Peyer's patch (tissue), 4 donors: Measurements from ENCODE around the gene TAB3. TPM values are rescaled to one million over a fixed set of nuclear protein-coding genes. Genes with fewer than 3 reads are reported as not detected.

Source experiments
- DNase-seq, 3 donors: peaks; one replicate each; pipeline ENCODE4 v3.0.0-alpha.2; 2017 to 2019
- H3K27ac ChIP-seq, 4 donors: fragments of 200-600 bp; sonication (generic); one replicate each; pipeline ENCODE4 v1.5.1; 2016 to 2019
- H3K27me3 ChIP-seq, 2 donors: fragments of 200-600 bp; sonication (generic); one replicate each; pipeline ENCODE4 v1.5.1; 2019
- H3K36me3 ChIP-seq, 3 donors: fragments of 200-600 bp; sonication (generic); one replicate each; pipeline ENCODE4 v1.5.1; 2016 to 2019
- H3K4me1 ChIP-seq, 4 donors: fragments of 200-600 bp; sonication (generic); one replicate each; pipeline ENCODE4 v1.5.1; 2016 to 2019
- H3K4me3 ChIP-seq, 4 donors: fragments of 200-600 bp; sonication (generic); 1 replicate in 3 of 4; 2 replicates in 1 of 4; pipeline ENCODE4 v1.5.1; 2016 to 2019; ENCODE audit warnings: mild to moderate bottlenecking in 1 of 4
- H3K9me3 ChIP-seq, 4 donors: fragments of 200-600 bp; sonication (generic); one replicate each; pipeline ENCODE4 v1.5.1; 2016 to 2019; ENCODE audit warnings: mild to moderate bottlenecking in 1 of 4
- POLR2A ChIP-seq, 2 donors: fragments of 450-650 bp; IDR thresholded peaks; one replicate each; pipeline ENCODE4 v1.5.1; 2017; ENCODE audit warnings: antibody characterized with exemption in 2 of 2, mild to moderate bottlenecking in 2 of 2, moderate library complexity in 2 of 2
- total RNA-seq, 4 donors: library from RNA; depleted of rRNA; stranded (reverse); fragments of >200 nt; gene quantifications; one replicate each; pipeline ENCODE4 v1.1.0, GENCODE V29; 2016
- TF ChIP-seq, protein P1 (sequence below), 6 experiments: fragments of 450-650 bp in 4 of 6; fragments of 200-600 bp in 2 of 6; sonication (generic) in 1 of 6; IDR thresholded peaks; one replicate each; pipeline ENCODE4 v1.5.1; 2017 to 2019; ENCODE audit warnings: antibody characterized with exemption in 6 of 6, mild to moderate bottlenecking in 3 of 6, moderate library complexity in 1 of 6

Gene TAB3
- total RNA-seq, 4 donors from 2014 or later: 26.1 to 34.7 (median 27.0) TPM

DNA sequence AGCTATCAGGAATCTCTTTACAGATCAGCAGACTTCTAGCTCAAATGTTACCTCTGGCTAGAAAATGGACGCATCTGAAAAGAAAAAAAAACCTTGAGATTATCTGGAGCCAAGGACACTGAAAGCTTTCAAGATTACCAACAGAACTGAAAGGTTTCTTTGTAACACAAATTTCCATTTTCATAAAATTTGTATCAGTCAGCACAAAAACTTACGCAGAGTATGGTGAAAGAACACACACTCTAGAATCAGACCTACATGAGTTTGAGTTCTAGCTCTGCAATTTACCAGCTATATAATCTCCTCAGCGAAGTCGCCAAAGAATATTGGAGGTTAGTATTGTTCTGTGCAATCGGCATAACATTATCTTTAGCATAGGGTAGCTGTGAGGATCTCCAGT is 1.8 kb downstream of the TAB3 start:
- no peak for DNase-seq
- Histone ChIP-seq H3K9me3 (no peaks in the 10 kb centered on the region), H3K4me3 (no peak overlapping the region), H3K27ac (no peak overlapping the region), H3K36me3 (no peaks in the 10 kb centered on the region), H3K4me1 (peaks cover 0 to 10% (median 0%) of the 10 kb centered on the region in 4 donors), H3K27me3 (no peaks in the 10 kb centered on the region)
- TF ChIP-seq, protein P1, sequence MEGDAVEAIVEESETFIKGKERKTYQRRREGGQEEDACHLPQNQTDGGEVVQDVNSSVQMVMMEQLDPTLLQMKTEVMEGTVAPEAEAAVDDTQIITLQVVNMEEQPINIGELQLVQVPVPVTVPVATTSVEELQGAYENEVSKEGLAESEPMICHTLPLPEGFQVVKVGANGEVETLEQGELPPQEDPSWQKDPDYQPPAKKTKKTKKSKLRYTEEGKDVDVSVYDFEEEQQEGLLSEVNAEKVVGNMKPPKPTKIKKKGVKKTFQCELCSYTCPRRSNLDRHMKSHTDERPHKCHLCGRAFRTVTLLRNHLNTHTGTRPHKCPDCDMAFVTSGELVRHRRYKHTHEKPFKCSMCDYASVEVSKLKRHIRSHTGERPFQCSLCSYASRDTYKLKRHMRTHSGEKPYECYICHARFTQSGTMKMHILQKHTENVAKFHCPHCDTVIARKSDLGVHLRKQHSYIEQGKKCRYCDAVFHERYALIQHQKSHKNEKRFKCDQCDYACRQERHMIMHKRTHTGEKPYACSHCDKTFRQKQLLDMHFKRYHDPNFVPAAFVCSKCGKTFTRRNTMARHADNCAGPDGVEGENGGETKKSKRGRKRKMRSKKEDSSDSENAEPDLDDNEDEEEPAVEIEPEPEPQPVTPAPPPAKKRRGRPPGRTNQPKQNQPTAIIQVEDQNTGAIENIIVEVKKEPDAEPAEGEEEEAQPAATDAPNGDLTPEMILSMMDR (IDR thresholded peaks at IDR 0.05): no peak
- no peak for TF ChIP-seq POLR2A (IDR thresholded peaks at IDR 0.05)

DNA sequence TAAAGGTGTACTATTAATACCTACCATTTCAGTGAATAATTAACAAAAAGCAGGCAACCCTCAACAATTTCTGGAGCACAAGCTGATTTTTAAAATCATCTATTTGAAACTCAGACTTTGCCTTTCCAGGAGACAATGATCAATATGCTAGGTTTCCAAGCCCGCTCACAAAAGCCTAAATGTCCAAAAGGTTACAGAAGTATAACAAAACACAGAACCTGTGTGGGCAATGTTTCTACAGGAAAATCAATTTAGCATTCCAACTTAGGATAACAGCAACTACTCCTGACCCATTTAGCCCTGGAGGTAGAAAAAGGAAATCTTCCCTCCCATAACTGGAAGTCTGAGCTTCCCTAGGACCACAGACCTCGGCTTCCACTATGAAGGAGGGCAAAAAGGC is 3.9 kb downstream of the TAB3 start:
- H3K27ac ChIP-seq: no peak overlapping the region
- H3K36me3 ChIP-seq: no peaks in the 10 kb centered on the region
- no peak for TF ChIP-seq POLR2A (IDR thresholded peaks at IDR 0.05)
- TF ChIP-seq, protein P1 (IDR thresholded peaks at IDR 0.05): no peak
- H3K4me1 ChIP-seq: peaks cover 0 to 10% (median 0%) of the 10 kb centered on the region in 4 donors
- no peaks in the 10 kb centered on the region for H3K9me3 ChIP-seq
- H3K4me3 ChIP-seq: no peak overlapping the region
- no peak for DNase-seq
- H3K27me3 ChIP-seq: no peaks in the 10 kb centered on the region

DNA sequence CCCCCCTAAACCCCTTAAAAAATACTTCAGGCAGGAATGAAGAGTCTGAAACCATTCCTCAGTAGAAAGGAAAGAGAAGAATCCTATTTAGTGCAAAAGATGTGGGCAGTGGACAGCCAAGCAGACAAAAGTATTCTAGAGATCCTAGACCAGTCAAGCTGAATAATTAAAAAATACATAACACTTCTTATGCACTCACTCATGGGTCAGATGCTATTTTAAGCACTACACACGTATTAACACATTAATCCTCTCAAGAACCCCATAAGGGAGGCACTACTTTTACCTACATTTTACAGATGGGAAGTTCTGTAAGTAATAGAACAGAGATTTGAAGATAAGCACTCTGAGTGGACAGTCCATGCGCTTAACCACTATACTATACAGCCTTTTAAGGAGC is 5.9 kb downstream of the TAB3 start:
- H3K27ac ChIP-seq: no peak overlapping the region

DNA sequence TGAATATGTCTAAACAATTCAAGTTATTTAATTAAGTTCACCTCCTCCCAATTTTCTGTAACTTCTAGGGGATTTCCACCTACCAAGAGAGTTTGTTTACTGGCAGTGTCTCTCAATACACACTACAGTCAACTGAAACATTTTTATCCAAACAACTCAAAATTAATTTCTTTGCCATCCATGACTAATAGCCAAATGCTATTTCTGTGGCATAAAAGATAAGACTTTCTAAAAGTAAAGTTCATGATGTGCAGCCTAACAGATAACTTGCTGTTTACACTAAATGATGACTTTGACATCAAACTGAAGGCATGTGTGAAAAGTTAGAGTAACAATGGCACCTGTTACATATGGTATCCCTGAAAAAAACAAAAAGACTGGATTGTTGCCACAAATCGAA is 7.3 kb downstream of the TAB3 start:
- no peaks in the 10 kb centered on the region for H3K9me3 ChIP-seq
- no peaks in the 10 kb centered on the region for H3K36me3 ChIP-seq
- no peak overlapping the region for H3K4me3 ChIP-seq
- no peaks in the 10 kb centered on the region for H3K27me3 ChIP-seq
- H3K4me1 ChIP-seq: no peaks in the 10 kb centered on the region
- TF ChIP-seq POLR2A (IDR thresholded peaks at IDR 0.05): no peak
- TF ChIP-seq, protein P1 (IDR thresholded peaks at IDR 0.05): no peak
- H3K27ac ChIP-seq: no peak overlapping the region
- no peak for DNase-seq

More for the DNA sequence above, 5.9 kb downstream of the TAB3 start:
- Histone ChIP-seq H3K36me3 (no peaks in the 10 kb centered on the region), H3K4me1 (peaks cover 0 to 9% (median 0%) of the 10 kb centered on the region in 4 donors), H3K27me3 (no peaks in the 10 kb centered on the region), H3K4me3 (no peak overlapping the region), H3K9me3 (no peaks in the 10 kb centered on the region)
- TF ChIP-seq, protein P1 (IDR thresholded peaks at IDR 0.05): no peak
- no peak for TF ChIP-seq POLR2A (IDR thresholded peaks at IDR 0.05)
- no peak for DNase-seq

DNA sequence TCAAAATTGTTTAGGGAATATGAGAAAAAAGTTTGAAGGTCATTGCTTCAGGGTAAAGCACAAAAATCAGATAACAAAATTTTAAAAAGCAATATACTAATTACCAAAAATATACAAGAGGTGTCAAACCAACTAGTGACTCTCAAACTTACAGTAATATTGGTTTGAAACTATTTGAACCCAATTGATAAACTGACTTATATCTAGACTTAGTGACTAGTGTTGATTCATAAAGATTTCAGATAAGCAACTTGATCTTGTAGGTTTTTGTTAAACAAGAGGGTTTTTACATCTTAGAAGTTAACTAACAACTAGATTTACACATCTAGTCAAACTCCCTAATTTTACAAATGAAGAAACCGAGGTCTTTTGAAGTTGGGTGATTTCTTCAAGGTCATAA is 7.7 kb downstream of the TAB3 start:
- H3K4me3 ChIP-seq: no peak overlapping the region
- DNase-seq: no peak
- no peaks in the 10 kb centered on the region for H3K36me3 ChIP-seq
- no peaks in the 10 kb centered on the region for H3K27me3 ChIP-seq
- H3K4me1 ChIP-seq: no peaks in the 10 kb centered on the region
- no peak overlapping the region for H3K27ac ChIP-seq
- TF ChIP-seq POLR2A (IDR thresholded peaks at IDR 0.05): no peak
- TF ChIP-seq, protein P1 (IDR thresholded peaks at IDR 0.05): no peak
- H3K9me3 ChIP-seq: no peaks in the 10 kb centered on the region

DNA sequence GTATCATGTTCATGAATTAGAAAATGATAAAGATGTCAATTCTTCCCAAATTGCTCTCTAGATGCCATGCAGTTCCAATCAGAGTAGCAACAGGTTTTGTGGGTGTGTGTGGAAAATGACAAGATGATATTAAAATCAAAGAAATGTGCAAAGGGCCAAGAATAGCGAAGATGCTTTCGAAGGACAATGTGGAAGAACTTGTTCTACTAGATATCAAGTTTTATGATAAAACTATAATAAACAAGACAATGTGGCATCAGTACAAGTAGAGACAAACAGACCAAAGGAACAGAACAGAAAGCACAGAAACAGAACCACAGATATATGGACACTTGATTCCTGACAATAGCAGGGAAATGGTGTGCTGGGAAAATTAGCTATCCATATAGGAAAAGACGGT is 9.0 kb downstream of the TAB3 start:
- H3K9me3 ChIP-seq: no peaks in the 10 kb centered on the region
- H3K36me3 ChIP-seq: no peaks in the 10 kb centered on the region
- H3K4me3 ChIP-seq: no peak overlapping the region
- DNase-seq: no peak
- no peaks in the 10 kb centered on the region for H3K4me1 ChIP-seq
- H3K27ac ChIP-seq: no peak overlapping the region
- no peak for TF ChIP-seq POLR2A (IDR thresholded peaks at IDR 0.05)
- TF ChIP-seq, protein P1 (IDR thresholded peaks at IDR 0.05): no peak
- no peaks in the 10 kb centered on the region for H3K27me3 ChIP-seq
